IPS DF 4.7 (cell line): ENCODE data around the gene SYN1.

Experiments used
- DNase-seq: peaks from one replicate; pipeline ENCODE4 v3.0.0-alpha.2; 2013; ENCODE audit warnings: low spot score; ENCODE audit errors: extremely low read depth

The SYN1 gene

GRCh38 chrX:47530049-47530448, 89.6 kb downstream of the SYN1 start:
- no peak for DNase-seq

DNA sequence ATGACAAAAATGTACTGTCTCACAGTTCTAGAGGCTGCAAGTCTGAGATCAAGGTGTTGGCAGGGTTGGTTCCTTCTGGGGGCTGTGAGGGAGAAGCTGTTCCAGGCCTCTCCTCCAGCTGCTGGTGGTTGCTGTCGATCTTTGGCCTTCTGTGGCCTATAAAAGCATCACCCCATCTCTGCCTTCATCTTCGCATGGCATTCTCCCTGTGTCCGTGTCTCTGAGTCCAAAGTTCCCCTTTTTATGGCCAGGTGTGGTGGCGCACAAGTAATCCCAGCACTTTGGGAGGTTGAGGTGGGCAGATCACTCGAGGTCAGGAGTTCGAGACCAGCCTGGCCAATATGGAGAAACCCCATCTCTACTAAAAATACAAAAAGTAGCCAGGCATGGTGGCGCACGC, 90.1 kb downstream of the SYN1 start:
- DNase-seq: no peak

DNA sequence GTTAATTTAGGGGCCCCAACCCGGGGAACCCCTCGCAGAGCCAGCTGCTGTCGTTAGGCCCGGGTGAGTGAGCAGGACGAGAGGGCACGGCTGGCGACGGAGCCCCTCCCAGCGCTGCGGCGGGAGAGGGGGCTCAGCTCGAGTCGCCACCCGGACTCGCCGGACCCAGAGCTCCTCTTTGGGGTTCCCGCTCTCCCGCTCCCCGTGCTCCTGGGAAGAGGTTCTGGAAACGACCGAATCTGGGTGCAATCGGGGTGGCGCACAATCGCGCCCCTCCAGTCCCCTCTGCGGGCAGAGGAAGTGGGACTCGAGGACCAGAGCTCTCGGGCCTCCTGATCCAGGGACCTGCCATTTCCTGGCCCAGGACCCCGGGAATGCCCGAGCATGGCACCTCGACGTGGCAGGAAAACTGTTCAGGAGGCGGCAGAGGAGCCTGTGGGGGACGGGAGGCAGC, 95.9 kb downstream of the SYN1 start:
- DNase-seq: no peak

GRCh38 chrX:47523297-47523696, 96.4 kb downstream of the SYN1 start:
- no peak for DNase-seq
